PC-9 (cell line): Measurements from ENCODE around the gene CCL15. TPM values are rescaled to one million over a fixed set of nuclear protein-coding genes. Genes with fewer than 3 reads are reported as not detected.

Experiments used
- BruUV-seq: library from RNA; stranded (reverse); fragments of 400-500 nt; replicated peaks from 2 replicates; lab custom pipeline; 2021; lab: Mats Ljungman, UMichigan
- CTCF ChIA-PET: fragments of 300-600 bp; sonication (Branson Sonifier 250); formaldehyde crosslinking; loops from one replicate; lab custom pipeline; 2022; ENCODE audit warnings: antibody characterized with exemption; lab: Charles Lee
- POLR2A ChIA-PET: fragments of 300-600 bp; sonication (Branson Sonifier 250); formaldehyde crosslinking; loops from one replicate; lab custom pipeline; 2022; ENCODE audit warnings: antibody characterized with exemption; ENCODE audit not compliant: unreplicated experiment; lab: Charles Lee
- DNase-seq, 2 experiments: peaks; one replicate each; pipeline versions ENCODE4 v3.0.0 to v3.0.0-alpha.2; 2015 to 2022; ENCODE audit warnings: mixed read lengths in 1 of 2
- H2AFZ ChIP-seq: fragments of 200-600 bp; sonication (generic); 2 replicates; pipeline ENCODE4 v1.8.1; 2017; ENCODE audit warnings: antibody characterized with exemption
- H3F3A ChIP-seq: fragments of 200-600 bp; sonication (generic); 2 replicates; pipeline ENCODE4 v1.8.1; 2017; ENCODE audit warnings: antibody characterized with exemption, mild to moderate bottlenecking, low read depth; ENCODE audit not compliant: insufficient read depth
- H3K27ac ChIP-seq: fragments of 200-600 bp; sonication (generic); 2 replicates; pipeline ENCODE4 v1.6.1; 2016; ENCODE audit warnings: mixed run types
- H3K27me3 ChIP-seq: fragments of 200-600 bp; sonication (generic); 2 replicates; pipeline ENCODE4 v1.6.1; 2016; ENCODE audit warnings: low read depth, mixed run types; ENCODE audit not compliant: insufficient read depth
- H3K36me3 ChIP-seq: fragments of 200-600 bp; sonication (generic); 2 replicates; pipeline ENCODE4 v1.6.1; 2016; ENCODE audit warnings: low read depth, mixed run types
- H3K4me1 ChIP-seq: fragments of 200-600 bp; sonication (generic); replicated peaks from 2 replicates; pipeline ENCODE4 v1.6.1; 2016; ENCODE audit warnings: mixed run types; ENCODE audit not compliant: insufficient read depth
- H3K4me2 ChIP-seq: fragments of 200-600 bp; sonication (generic); 2 replicates; pipeline ENCODE4 v1.6.1; 2017; ENCODE audit warnings: mixed run types
- H3K4me3 ChIP-seq: fragments of 200-600 bp; sonication (generic); 2 replicates; pipeline ENCODE4 v1.6.1; 2016; ENCODE audit warnings: mixed run types
- H3K79me2 ChIP-seq: fragments of 200-600 bp; sonication (generic); 2 replicates; pipeline ENCODE4 v1.6.1; 2017; ENCODE audit warnings: low read depth, mixed run types
- H3K9me2 ChIP-seq: fragments of 200-600 bp; sonication (generic); 2 replicates; pipeline ENCODE4 v1.8.1; 2017; ENCODE audit warnings: mild to moderate bottlenecking; ENCODE audit not compliant: insufficient read depth
- H3K9me3 ChIP-seq: fragments of 200-600 bp; sonication (generic); 2 replicates; pipeline ENCODE4 v1.8.1; 2016; ENCODE audit warnings: low read depth; ENCODE audit not compliant: insufficient read depth
- H4K20me1 ChIP-seq: fragments of 200-600 bp; sonication (generic); 2 replicates; pipeline ENCODE4 v1.8.1; 2017; ENCODE audit not compliant: insufficient read depth
- CTCF ChIP-seq: fragments of 200-600 bp; sonication (generic); conservative IDR thresholded peaks from 2 replicates; pipeline ENCODE4 v1.6.1; 2017; ENCODE audit warnings: mixed run types, antibody characterized with exemption, mild to moderate bottlenecking, moderate library complexity
- EZH2 ChIP-seq: fragments of 200-600 bp; sonication (generic); IDR thresholded peaks from 2 replicates; pipeline ENCODE4 v1.8.0; 2017; ENCODE audit warnings: antibody characterized with exemption, low read depth
- intact Hi-C: fragments of 100-400 bp; cut with micrococcal nuclease; formaldehyde crosslinking; loops from one replicate; pipeline ENCODE4 v1.10.0; 2022; ENCODE audit not compliant: unreplicated experiment
- total RNA-seq: library from RNA; stranded (reverse); gene quantifications from 2 replicates; pipeline ENCODE4 v1.2.3, GENCODE V29; 2021

CCL15 gene
- total RNA-seq, 1 experiment from 2014 or later, result not detected

GRCh38 chr17:35988164-35988563 is 13.2 kb downstream of the CCL15 start:
- Histone ChIP-seq H3K9me2 (no peaks in the 10 kb centered on the region), H3K79me2 (no peaks in the 10 kb centered on the region), H4K20me1 (no peaks in the 10 kb centered on the region), H3K4me1 (no peaks in the 10 kb centered on the region), H3K4me3 (no peak overlapping the region), H3K27ac (no peak overlapping the region), H3K4me2 (no peak overlapping the region), H3F3A (no peaks in the 10 kb centered on the region), H3K36me3 (no peaks in the 10 kb centered on the region), H3K27me3 (peaks cover 65% of the 10 kb centered on the region), H3K9me3 (no peaks in the 10 kb centered on the region), H2AFZ (no peak overlapping the region)
- CTCF ChIA-PET, result no interaction called here
- DNase-seq, result no peak
- POLR2A ChIA-PET, result no interaction called here
- intact Hi-C loops, result no loop called here
- no TSS peak for BruUV-seq
- TF ChIP-seq EZH2, result no peak
- no peak for TF ChIP-seq CTCF

- TF ChIP-seq CTCF (no peak), EZH2 (no peak)
- Histone ChIP-seq H2AFZ (no peak within 1 kb of the TSS), H3K27me3 (peaks cover 73% of the 10 kb centered on the region), H3K27ac (no peak within 1 kb of the TSS), H3K36me3 (no peaks in the 10 kb centered on the region), H3F3A (no peaks in the 10 kb centered on the region), H3K9me2 (no peaks in the 10 kb centered on the region), H3K4me1 (no peaks in the 10 kb centered on the region), H3K4me2 (no peak within 1 kb of the TSS), H3K79me2 (no peaks in the 10 kb centered on the region), H4K20me1 (no peaks in the 10 kb centered on the region), H3K9me3 (no peaks in the 10 kb centered on the region), H3K4me3 (no peak within 1 kb of the TSS)
- ChIA-PET POLR2A (no interaction called here), CTCF (no interaction called here)
- DNase-seq, result no peak
- BruUV-seq, result no TSS peak
- intact Hi-C loops, result no loop called here
These were observed 14.7 kb downstream of the CCL15 start, which contains the start of gene CCL14 for GRCh38 chr17:35986643-35987042. Gene CCL14 (minus strand): TSS chr17:35986729. CDS start chr17:35986649, 80 bp downstream.

GRCh38 chr17:35984140-35984539 is 17.2 kb downstream of the CCL15 start:
- POLR2A ChIA-PET, result no interaction called here

More at GRCh38 chr17:35984140-35984539, 17.2 kb downstream of the CCL15 start:
- intact Hi-C loops, result no loop called here
- H3K9me2 ChIP-seq, result no peaks in the 10 kb centered on the region
- no peaks in the 10 kb centered on the region for H3K9me3 ChIP-seq
- no peak overlapping the region for H3K4me2 ChIP-seq
- no peaks in the 10 kb centered on the region for H3K36me3 ChIP-seq
- CTCF ChIA-PET, result no interaction called here
- no peaks in the 10 kb centered on the region for H3K79me2 ChIP-seq
- no peak for DNase-seq
- no TSS peak for BruUV-seq
- H3K27me3 ChIP-seq, result peaks cover 82% of the 10 kb centered on the region
- H4K20me1 ChIP-seq, result no peaks in the 10 kb centered on the region
- TF ChIP-seq CTCF (no peak), EZH2 (no peak)
- H3K27ac ChIP-seq, result no peak overlapping the region
- H2AFZ ChIP-seq, result no peak overlapping the region
- H3K4me3 ChIP-seq, result no peak overlapping the region
- H3F3A ChIP-seq, result no peaks in the 10 kb centered on the region
- no peaks in the 10 kb centered on the region for H3K4me1 ChIP-seq
